GM12891 (cell line): ENCODE results near the gene OTOF.

Source experiments
- POLR2A ChIP-seq: IDR thresholded peaks from 2 replicates; pipeline ENCODE4 v1.6.1; 2011; ENCODE audit warnings: low read depth, low read length, control low read depth
- POLR2AphosphoS5 ChIP-seq: IDR thresholded peaks from 2 replicates; pipeline ENCODE4 v1.6.1; 2011; ENCODE audit warnings: low read depth, low read length, control low read depth

DNA sequence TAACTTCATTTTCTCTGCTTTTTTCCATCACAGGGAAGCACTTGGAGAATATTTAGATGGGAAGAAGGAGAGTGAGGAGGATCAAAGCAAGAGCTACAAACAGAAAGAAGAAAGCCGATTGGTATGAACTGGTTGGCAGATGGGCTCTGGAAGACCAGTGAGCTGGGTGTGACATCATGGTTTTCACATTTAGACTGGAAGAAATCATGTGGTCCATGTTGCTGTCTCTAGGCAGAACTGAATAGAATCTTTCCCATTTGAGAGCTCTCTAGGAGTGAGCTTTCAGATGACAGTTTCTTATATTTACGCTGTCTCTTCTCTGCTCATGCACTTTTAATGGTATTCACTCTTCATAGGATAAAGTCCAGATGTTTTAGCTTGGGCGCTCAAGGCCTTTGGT is 63.6 kb downstream of the OTOF start:
- TF ChIP-seq POLR2AphosphoS5 (no peak), POLR2A (no peak)
